ENCODE measurements around the gene MORC3.
"Not testable (repeated sequence)": the region's sequence is repeated elsewhere in the genome, so short reads cannot be mapped to it uniquely, and the experiment has no call there.

MORC3 gene

GRCh38 chr21:36319767-36320420, at the start of gene MORC3:
MORC3 (plus strand) TSS chr21:36320197; CDS start chr21:36320265, 68 bp downstream.
- peak; percentile 99 for DNase-seq (ENCODE audit: low spot score)

GRCh38 chr21:36270786-36271695, 49.0 kb upstream of the MORC3 start:
- DNase-seq (ENCODE audit: low spot score): not testable (repeated sequence)

- no peak for DNase-seq (ENCODE audit: low spot score)
Measured at GRCh38 chr21:36274128-36274527, 45.9 kb upstream of the MORC3 start.

DNA sequence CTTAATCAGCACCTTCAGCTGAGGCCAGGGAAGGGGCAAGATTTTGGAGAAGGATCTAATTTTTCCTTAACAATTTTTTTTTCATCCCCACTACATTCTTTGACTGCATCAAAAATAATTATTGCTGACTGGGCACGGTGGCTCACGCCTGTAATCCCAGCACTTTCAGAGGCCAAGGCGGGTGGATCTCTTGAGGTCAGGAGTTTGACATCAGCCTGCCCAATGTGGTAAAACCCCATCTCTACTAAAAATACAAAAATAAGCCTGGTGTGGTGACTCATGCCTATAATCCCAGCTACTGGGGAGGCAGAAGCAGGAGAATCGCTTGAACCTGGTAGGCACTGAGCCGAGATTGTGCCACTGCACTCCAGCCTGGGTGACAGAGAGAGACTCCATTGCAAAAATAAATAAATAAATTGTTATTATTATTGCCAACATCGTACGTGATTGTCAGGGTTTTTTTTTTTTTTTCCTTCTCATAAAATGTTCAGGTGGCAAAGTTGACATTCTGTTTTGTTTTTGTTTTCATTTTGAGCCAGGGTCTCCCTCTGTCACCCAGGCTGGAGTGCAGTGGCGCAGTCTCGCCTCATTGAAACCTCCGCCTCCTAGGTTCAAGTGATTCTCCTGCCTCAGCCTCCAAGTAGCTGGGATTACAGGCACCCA, 37.3 kb upstream of the MORC3 start:
- DNase-seq (ENCODE audit: low spot score): no peak

DNA sequence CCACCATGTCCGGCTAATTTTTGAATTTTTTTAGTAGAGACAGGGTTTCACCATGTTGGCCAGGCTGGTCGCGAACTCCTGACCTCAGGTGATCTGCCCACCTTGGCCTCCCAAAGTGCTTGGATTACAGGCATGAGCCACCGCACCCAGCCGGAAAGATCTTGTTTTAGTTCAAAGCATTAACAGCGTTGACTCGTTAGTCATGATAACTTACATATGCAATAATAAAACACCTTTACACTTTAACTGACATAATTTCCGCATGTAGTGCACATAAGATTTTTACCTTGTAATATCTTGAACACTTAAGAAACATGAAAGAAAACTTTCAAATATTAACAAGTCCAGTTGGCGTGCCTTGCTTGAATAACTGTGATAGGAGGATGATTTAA, 36.8 kb upstream of the MORC3 start:
- not testable (repeated sequence) for DNase-seq (ENCODE audit: low spot score)

DNA sequence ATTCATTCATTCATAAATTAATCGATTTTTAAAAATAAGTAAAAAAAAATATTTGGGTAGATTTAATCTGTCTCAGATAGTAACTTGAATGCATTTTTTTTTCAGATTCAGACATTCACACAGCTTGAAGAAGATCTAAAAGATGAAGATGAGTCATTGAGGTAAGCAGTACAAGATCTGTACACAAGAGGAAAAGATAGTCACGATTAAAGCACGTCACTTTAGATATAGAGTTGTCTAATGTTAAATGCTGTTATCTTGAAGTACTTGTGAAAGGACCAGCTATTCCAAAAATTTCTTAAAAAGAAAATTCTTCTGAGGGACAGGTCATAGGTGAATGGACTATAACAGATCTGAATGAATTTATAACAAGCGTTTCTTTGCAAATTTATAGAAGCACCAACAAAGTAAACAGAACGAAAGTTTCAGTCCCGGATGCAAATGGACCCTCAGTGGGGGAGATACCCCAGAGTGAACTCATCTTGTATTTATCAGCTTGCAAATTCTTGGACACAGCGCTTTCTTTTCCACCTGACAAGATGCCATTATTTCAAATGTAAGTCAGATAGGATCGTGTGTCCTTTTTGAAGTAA, 31.2 kb upstream of the MORC3 start:
- no peak for DNase-seq (ENCODE audit: low spot score)

DNA sequence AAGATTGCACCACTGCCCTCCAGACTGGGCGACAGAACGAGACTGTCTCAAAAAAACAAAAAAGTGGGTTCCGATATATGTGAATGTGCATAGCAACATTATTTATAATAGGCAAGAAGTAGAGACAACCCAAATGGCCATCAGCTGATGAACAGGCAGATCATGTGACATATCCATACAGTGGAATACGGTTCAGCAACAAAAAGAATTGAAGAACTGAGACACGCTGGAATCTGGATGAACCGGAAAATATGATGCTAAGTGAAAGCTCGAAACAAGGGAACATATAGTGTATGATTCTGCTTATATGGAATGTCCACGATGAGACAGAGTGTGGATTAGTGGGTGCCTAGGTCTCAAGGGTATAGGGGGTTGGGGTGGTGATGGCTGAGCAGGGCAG, 28.5 kb upstream of the MORC3 start:
- DNase-seq (ENCODE audit: low spot score): no peak

GRCh38 chr21:36297406-36297937, 22.5 kb upstream of the MORC3 start:
- no peak for DNase-seq (ENCODE audit: low spot score)

DNA sequence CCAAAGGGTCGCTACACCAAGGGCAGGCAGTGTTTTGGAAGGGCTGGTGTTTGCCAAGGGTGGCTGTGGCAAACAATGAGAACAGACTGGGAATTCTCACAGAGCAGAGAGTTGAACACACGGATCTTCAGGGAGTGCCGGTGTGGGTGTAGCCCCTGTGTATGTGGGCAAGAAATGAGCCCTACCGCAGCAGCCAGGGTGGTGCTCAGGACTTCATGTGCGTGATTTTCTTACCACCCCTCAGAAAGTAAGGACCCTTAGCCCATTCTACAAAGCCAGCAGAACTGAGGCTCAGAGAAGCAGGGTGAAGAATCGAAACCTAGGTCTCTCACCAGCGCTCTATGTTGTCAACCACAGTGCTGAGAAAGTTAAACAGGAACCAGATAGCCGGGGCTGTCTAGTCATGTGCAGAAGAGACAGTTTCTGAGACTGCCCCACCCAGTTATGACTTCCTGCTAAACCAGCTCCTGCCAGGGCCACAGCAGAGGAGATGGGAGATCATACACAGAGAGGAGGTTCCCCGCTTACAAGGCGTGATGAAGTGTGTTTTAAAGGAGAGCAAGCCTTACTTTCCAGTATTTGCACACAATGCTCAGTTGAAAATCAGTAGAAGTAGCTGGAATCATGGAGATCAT, 21.9 kb upstream of the MORC3 start:
- DNase-seq (ENCODE audit: low spot score): peak; percentile 53

- no peak for DNase-seq (ENCODE audit: low spot score)
Measured at GRCh38 chr21:36306872-36307534, 13.0 kb upstream of the MORC3 start.

GRCh38 chr21:36310016-36310415, 10.0 kb upstream of the MORC3 start:
- no peak for DNase-seq (ENCODE audit: low spot score)

- DNase-seq (ENCODE audit: low spot score): not testable (repeated sequence)
Measured at GRCh38 chr21:36313446-36313845, 6.6 kb upstream of the MORC3 start.

GRCh38 chr21:36316045-36316444, 4.0 kb upstream of the MORC3 start:
- DNase-seq (ENCODE audit: low spot score): not testable (repeated sequence)

- DNase-seq (ENCODE audit: low spot score): no peak
Measured at GRCh38 chr21:36316872-36317484, 3.0 kb upstream of the MORC3 start.

GRCh38 chr21:36319406-36319766, 611 bp upstream of the MORC3 start:
- DNase-seq (ENCODE audit: low spot score): not testable (repeated sequence)

GRCh38 chr21:36320421-36321324, 676 bp downstream of the MORC3 start:
- peak; percentile 68 for DNase-seq (ENCODE audit: low spot score)

DNA sequence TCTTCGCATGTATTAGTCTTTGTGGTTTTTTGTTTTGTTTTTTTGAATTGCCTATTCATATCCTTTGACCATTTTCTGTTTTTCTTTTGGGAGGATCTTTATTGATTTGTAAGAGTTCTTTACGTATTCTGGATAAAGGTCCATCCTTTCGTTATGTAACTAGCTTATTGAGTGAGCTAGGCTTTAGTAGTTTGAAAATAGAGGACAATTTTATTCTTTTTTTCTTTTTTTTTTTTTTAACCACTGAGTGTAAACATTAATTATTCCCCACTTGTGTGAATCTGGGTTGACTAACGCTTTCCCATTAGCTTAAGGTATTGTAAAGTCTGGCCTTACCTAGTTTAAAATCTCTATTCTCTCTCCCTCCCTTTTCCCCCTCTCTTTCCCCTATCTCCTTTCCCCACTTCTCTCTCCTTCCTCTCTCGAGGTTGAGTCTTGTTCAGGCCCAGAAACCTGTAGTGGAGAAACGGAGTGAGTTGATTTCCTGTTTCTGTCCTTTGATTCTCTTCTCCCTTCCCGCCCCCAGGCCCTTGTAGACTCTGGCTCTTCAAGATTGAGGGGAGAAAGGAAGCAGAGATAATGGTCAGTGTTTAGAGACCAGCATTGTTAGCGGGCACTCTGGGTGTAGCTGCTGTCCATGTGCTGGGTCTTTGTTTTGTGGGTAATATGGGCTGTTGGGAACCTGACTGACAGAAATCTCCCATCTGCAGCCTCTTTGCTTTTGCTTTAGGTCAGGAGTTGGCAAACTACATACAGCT, 1.5 kb downstream of the MORC3 start:
- DNase-seq (ENCODE audit: low spot score): no peak

GRCh38 chr21:36322083-36322424, 2.1 kb downstream of the MORC3 start:
- no peak for DNase-seq (ENCODE audit: low spot score)

GRCh38 chr21:36323032-36323431, 3.0 kb downstream of the MORC3 start:
- no peak for DNase-seq (ENCODE audit: low spot score)
